GM06990 (cell line): ENCODE results near the gene ABCD4.

ENCODE experiments used
- DNase-seq: peaks from one replicate; pipeline ENCODE4 v3.0.0-alpha.2; 2011; ENCODE audit not compliant: insufficient read length; ENCODE audit errors: extremely low read depth
- H3K27me3 ChIP-seq: replicated peaks from 2 replicates; pipeline ENCODE4 v1.6.0; 2011; ENCODE audit warnings: low read length; ENCODE audit not compliant: control insufficient read depth, insufficient read depth
- H3K36me3 ChIP-seq: 2 replicates; pipeline ENCODE4 v1.5.1; 2011; ENCODE audit warnings: low read length; ENCODE audit not compliant: control insufficient read depth, insufficient read depth
- H3K4me3 ChIP-seq: replicated peaks from 2 replicates; pipeline ENCODE4 v1.5.1; 2011; ENCODE audit warnings: low read depth, mild to moderate bottlenecking, control low read depth, low read length
- CTCF ChIP-seq: IDR thresholded peaks from 2 replicates; pipeline ENCODE4 v1.5.1; 2011; ENCODE audit warnings: low read length, control low read depth, mild to moderate bottlenecking, inconsistent platforms; ENCODE audit not compliant: insufficient read depth, poor library complexity, severe bottlenecking

The ABCD4 gene

GRCh38 chr14:74244115-74244514, 58.6 kb downstream of the ABCD4 start:
- no peak for DNase-seq
- Histone ChIP-seq H3K4me3 (no peak overlapping the region), H3K27me3 (peaks cover 6% of the 10 kb centered on the region), H3K36me3 (no peaks in the 10 kb centered on the region)
- no peak for TF ChIP-seq CTCF

GRCh38 chr14:74243051-74243450, 59.7 kb downstream of the ABCD4 start:
- Histone ChIP-seq H3K36me3 (no peaks in the 10 kb centered on the region), H3K27me3 (peaks cover 9% of the 10 kb centered on the region), H3K4me3 (no peak overlapping the region)
- no peak for TF ChIP-seq CTCF
- no peak for DNase-seq

- no peak overlapping the region for H3K4me3 ChIP-seq
- H3K27me3 ChIP-seq = peaks cover 10% of the 10 kb centered on the region
- no peaks in the 10 kb centered on the region for H3K36me3 ChIP-seq
- TF ChIP-seq CTCF = no peak
- no peak for DNase-seq
These were observed 60.0 kb downstream of the ABCD4 start for GRCh38 chr14:74242780-74243042.

GRCh38 chr14:74242021-74242779, 60.5 kb downstream of the ABCD4 start:
- no peak for TF ChIP-seq CTCF
- peaks cover 10% of the 10 kb centered on the region for H3K27me3 ChIP-seq
- no peaks in the 10 kb centered on the region for H3K36me3 ChIP-seq
- no peak overlapping the region for H3K4me3 ChIP-seq
- DNase-seq = no peak

- Histone ChIP-seq H3K4me3 (no peak overlapping the region), H3K36me3 (no peaks in the 10 kb centered on the region), H3K27me3 (peaks cover 10% of the 10 kb centered on the region)
- no peak for DNase-seq
- no peak for TF ChIP-seq CTCF
These were observed 61.1 kb downstream of the ABCD4 start for GRCh38 chr14:74241652-74242017.
